Measurements from ENCODE around the gene MRPS10.
A peak's percentile ranks its signal among the peaks of the same experiment; 100 is the strongest.

GRCh38 chr6:42251911-42252637 lies 34.4 kb upstream of the MRPS10 start:
- TF ChIP-seq YY1 (IDR thresholded peaks at IDR 0.05; ENCODE audit: low read depth) (no peak), GATA2 (CRISPR knock-in tag; IDR thresholded peaks at IDR 0.05) (peak; percentile 34)

Data from SK-N-SH (cell line).